ENCODE data around the gene SERPINA3.
"Not testable (repeated sequence)": the region's sequence is repeated elsewhere in the genome, so short reads cannot be mapped to it uniquely, and the experiment has no call there.

The SERPINA3 gene

DNA sequence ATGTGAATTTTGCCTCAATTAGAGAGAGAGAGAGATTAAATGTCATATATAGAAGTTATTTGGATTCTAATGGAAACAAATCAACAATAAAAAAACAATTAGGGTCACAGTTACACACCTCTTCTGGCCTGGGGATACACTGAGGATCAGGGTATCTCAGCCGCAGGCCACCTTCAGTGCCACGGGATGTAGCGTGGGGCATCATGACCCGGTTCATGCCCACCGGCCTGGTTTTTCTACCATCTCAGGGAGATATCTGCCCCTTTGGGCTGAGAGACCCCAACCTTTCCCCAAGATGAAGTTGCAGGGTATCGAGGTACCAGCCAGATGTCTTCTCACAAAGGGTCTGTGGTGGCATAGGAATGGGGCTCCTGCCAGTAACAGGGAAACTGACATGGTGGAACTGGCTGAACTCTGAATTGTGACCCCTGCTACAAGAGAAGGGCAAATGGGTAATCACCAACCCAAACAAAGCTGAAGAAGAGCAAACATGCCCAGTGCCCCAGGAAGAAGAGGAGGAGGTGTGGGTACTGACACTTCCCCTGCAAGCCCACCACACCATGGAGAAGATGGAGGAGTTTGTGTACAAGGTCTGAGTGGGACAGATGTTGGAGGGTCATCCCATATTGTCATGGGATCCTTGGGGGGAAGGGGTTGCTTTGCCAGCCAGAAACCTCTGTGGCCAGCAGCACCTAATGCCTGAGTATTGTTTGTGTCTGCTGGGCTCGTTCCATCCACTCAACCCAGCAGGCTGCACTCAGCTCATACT, 19.5 kb downstream of the SERPINA3 start:
- TF ChIP-seq, protein P1, sequence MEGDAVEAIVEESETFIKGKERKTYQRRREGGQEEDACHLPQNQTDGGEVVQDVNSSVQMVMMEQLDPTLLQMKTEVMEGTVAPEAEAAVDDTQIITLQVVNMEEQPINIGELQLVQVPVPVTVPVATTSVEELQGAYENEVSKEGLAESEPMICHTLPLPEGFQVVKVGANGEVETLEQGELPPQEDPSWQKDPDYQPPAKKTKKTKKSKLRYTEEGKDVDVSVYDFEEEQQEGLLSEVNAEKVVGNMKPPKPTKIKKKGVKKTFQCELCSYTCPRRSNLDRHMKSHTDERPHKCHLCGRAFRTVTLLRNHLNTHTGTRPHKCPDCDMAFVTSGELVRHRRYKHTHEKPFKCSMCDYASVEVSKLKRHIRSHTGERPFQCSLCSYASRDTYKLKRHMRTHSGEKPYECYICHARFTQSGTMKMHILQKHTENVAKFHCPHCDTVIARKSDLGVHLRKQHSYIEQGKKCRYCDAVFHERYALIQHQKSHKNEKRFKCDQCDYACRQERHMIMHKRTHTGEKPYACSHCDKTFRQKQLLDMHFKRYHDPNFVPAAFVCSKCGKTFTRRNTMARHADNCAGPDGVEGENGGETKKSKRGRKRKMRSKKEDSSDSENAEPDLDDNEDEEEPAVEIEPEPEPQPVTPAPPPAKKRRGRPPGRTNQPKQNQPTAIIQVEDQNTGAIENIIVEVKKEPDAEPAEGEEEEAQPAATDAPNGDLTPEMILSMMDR (IDR thresholded peaks at IDR 0.05; ENCODE audit: insufficient read depth, low read depth, low read length, missing control alignments): no peak
- H3K4me3 ChIP-seq (ENCODE audit: low read length): no peak overlapping the region
- no peak for DNase-seq (ENCODE audit: low read depth)

DNA sequence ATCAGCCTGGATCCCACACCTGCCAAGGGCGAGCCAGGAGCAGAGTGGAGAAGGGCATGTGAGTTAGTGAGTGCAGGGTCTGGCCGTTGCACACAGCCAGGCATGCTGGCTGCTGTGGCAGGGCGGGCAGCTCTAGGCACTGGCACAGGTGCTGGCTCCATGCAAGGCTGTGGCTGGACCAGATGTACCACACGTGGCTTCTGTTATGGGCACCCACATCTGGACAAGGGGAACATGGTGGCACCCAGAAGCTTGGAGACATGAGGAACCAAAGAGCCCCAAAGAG, 20.1 kb downstream of the SERPINA3 start:
- H3K4me3 ChIP-seq (ENCODE audit: low read length): no peak overlapping the region
- DNase-seq (ENCODE audit: low read depth): no peak
- TF ChIP-seq, protein P1 (IDR thresholded peaks at IDR 0.05; ENCODE audit: insufficient read depth, low read depth, low read length, missing control alignments): no peak

DNA sequence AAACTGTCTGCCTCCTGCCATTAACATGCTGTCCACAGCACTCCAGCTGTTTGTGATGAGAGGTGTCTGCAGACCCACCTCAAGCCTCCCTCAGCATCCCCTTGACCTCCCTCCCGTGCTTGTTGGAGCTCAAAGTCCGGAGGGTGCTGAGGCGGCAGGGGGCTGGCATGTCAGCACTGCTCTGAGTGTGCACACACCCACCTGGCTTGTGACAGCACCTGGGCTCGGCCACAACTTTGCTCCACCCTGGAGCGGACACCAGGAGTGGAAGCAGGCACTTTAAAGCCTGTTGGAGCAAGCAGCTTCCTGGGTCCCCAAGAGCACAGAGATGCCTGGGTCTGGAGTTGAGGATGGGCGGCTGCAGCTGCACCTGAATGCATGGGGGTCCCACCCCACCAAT, 20.9 kb downstream of the SERPINA3 start:
- H3K4me3 ChIP-seq (ENCODE audit: low read length): no peak overlapping the region
- TF ChIP-seq, protein P1 (IDR thresholded peaks at IDR 0.05; ENCODE audit: insufficient read depth, low read depth, low read length, missing control alignments): no peak
- no peak for DNase-seq (ENCODE audit: low read depth)

DNA sequence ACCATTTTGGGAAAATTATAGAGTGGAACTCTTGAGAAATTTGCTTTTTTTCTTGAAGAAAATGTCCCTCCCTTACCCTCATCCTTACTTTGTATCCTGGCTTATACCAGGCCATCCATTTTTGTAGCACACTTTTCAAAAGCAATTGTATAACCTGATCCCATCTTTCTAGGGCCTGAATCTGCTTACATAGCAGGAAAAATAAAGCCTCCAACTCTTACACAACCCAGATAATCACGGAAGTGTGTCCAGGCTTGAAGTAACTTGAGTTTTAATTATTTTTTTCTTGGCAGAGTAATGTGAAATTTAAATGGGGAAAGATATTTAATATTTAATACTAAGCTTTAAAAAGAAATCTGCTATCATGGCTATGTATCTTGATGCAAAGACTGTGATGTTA, 23.0 kb downstream of the SERPINA3 start:
- no peak for DNase-seq (ENCODE audit: low read depth)
- TF ChIP-seq, protein P1 (IDR thresholded peaks at IDR 0.05; ENCODE audit: insufficient read depth, low read depth, low read length, missing control alignments): no peak
- no peak overlapping the region for H3K4me3 ChIP-seq (ENCODE audit: low read length)

DNA sequence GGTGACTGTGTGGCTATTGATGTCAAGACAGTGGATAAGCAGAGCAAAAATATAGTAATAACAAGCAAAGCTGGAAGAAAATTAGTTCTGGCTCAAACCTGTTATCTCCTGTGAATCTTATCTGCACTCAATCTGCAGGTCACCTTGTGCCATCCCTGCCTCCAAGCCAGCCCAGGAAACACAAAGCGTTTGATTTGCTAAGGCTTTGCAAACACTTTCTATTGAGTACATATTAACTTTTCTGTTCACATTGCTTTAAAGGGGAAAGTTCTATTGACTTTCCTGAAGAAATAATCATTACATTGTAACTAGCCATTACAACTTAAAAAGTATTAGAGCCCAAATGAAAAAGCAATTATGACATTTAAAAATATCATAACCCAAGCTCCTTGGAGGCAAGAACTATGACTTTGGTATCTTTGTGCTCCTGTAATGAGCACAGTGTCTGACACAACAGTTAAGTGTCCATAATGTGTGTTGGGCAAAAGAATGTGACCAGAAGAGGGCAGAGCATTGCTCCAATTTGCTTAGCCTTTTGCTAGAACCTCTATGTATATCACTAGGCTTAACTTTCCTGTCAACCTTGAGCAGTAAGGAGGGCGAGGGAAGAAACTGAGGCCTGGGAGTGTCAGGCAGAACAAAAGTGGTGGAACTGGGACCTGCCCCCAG, 24.7 kb downstream of the SERPINA3 start:
- no peak overlapping the region for H3K4me3 ChIP-seq (ENCODE audit: low read length)
- DNase-seq (ENCODE audit: low read depth): no peak
- TF ChIP-seq, protein P1 (IDR thresholded peaks at IDR 0.05; ENCODE audit: insufficient read depth, low read depth, low read length, missing control alignments): no peak

DNA sequence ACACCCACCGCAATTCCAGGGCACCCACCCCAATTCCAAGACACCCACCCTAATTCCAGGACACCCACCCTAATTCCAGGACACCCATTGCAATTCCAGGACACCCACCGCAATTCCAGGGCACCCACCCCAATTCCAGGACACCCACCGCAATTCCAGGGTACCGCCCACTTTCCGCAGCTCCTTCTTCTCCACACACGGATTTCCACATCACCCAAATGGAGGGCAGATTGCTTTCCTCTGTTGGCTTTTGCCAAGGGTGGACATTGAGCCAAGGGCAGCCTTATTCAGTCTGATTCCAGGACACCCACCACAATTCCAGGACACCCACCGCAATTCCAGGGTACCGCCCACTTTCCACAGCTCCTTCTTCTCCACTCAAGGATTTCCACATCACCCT, 25.6 kb downstream of the SERPINA3 start:
- not testable (repeated sequence) for DNase-seq (ENCODE audit: low read depth); H3K4me3 ChIP-seq (ENCODE audit: low read length)

DNA sequence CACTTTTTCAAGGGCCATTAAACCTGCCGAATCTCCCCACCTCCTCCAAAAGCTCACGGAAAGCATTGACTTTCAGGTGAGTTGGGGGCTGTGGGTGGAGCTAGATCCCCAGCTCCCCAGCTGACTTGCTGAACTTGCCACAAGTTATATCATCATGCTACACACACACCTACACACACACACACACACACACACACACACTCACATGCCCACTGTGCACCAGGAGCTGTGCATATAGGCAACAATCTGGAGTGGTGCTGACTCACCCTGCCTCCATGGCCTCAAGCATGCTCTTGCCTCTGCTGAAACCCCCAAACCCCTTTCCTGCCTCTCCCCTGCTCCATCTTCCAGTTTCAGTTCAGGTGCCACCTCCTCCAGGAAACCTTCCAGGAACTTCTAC, 26.1 kb downstream of the SERPINA3 start:
- no peak overlapping the region for H3K4me3 ChIP-seq (ENCODE audit: low read length)
- no peak for DNase-seq (ENCODE audit: low read depth)
- TF ChIP-seq, protein P1 (IDR thresholded peaks at IDR 0.05; ENCODE audit: insufficient read depth, low read depth, low read length, missing control alignments): no peak
